Glomerular visceral epithelial cell (primary cell): ENCODE results near the gene HOXB2.

Experiments
- DNase-seq: peaks from one replicate; pipeline ENCODE4 v3.0.0-alpha.2; 2016; ENCODE audit errors: extremely low spot score

HOXB2 gene

DNA sequence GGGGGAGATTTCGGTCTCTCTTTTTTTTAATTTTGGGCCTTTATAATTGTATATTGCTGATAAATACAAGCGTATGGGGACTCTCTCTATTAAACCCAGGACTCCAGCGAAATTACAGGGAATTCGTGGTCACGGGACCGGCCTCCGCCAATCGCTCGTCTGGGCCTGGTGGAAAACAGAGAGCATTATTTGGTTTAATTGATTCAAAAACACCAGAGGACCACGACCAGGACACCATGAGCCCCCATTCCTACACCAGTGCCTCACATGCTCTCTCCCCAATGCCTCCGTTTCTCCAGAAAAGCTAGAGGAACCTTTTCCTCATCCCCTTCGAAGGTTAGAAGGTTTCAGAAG, at the start of gene HOXB2:
TSS of gene HOXB2 (minus strand) at position 88 of the 354 bp plus-strand sequence. CDS start 198 bp downstream, outside the sequence.
- peak; percentile 54 for DNase-seq

GRCh38 chr17:48593840-48594537, 49.1 kb upstream of the HOXB2 start:
- peak; percentile 85 for DNase-seq

DNA sequence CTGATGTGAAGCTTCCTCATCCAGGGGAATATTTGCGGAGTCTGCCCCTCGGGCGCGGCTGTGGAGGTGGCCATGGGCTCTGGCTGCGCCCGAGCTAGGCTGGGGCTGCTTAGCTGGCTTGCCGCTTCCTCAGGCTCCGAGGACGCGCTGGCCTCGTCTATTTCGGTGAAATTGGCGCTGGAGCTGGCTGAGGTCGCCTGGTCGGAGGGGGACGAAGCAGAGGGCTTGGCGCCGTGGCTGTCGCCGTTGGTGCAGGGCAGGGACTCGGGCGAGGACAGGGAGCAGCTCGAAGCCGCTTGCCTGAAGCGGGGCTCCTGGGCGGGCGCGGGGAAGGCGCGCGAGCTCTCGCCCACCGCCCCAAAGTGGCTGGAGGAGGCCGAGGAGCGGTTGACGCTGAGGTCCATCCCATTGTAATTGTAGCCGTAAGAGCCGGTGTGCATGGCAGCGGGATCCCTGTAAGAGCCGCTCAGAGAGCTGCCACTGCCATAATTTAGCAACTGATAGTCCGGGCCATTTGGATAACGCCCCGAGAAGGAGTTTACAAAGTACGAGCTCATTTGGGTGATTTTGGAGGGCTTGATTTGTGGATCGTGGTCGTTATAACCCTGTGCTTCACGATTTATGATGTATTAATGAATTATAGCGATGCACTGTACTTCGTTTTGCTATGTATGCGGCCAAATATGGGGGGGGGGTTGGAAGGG, 48.4 kb upstream of the HOXB2 start, which contains the start of gene HOXB5:
TSS of gene HOXB5 (minus strand) at position 654 of the 704 bp plus-strand sequence. CDS start at position 557, 97 bp downstream.
- DNase-seq, result no peak

- no peak for DNase-seq
These were observed 47.7 kb upstream of the HOXB2 start for GRCh38 chr17:48592577-48592976.

DNA sequence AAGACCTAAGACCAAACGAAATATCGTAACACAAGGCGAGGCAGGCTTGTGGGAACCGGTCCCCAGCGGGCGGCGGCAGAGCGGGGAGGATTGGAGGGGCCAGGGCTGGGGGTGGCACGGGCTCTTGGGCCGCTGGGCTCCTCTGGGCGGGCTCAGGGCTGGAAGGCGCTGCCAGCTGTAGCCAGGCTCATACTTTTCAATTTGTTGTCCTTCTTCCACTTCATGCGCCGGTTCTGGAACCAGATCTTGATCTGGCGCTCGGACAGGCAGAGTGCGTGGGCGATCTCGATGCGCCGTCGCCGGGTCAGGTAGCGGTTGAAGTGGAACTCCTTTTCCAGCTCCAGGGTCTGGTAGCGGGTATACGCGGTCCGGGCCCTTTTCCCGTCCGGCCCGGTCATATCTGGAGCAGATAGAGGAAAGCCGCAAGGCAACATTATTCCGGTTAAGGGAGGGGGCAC, 47.2 kb upstream of the HOXB2 start:
- no peak for DNase-seq

GRCh38 chr17:48591255-48592056, 46.5 kb upstream of the HOXB2 start:
- DNase-seq, result no peak

DNA sequence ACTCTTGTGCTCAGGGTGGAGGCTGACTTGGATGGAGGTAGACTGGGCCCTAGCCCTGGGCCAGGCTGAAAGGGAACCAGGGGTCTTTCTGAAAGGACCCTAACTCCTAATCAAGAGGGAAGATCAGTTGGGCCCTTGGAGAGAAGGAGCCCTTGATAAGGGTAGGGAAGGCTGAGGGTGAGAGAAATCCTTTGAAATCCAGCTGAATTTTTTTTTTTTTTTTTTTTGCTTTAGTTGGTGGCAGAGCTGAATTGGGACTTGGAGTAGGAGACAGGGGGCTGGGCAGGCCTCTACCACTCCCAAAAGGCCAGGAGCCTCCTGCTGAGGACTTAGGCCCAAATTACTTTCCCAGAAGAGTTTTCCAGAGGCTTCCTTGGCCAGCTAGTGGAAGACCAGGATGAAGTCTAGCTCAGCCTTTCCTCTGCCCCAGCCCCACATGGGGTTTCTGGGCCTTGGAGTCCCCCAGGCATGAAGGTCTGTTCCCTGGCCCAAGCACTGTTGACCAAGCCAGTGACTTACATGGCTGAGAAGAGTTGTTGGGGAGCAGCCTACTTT, 45.8 kb upstream of the HOXB2 start:
- DNase-seq, result no peak

DNA sequence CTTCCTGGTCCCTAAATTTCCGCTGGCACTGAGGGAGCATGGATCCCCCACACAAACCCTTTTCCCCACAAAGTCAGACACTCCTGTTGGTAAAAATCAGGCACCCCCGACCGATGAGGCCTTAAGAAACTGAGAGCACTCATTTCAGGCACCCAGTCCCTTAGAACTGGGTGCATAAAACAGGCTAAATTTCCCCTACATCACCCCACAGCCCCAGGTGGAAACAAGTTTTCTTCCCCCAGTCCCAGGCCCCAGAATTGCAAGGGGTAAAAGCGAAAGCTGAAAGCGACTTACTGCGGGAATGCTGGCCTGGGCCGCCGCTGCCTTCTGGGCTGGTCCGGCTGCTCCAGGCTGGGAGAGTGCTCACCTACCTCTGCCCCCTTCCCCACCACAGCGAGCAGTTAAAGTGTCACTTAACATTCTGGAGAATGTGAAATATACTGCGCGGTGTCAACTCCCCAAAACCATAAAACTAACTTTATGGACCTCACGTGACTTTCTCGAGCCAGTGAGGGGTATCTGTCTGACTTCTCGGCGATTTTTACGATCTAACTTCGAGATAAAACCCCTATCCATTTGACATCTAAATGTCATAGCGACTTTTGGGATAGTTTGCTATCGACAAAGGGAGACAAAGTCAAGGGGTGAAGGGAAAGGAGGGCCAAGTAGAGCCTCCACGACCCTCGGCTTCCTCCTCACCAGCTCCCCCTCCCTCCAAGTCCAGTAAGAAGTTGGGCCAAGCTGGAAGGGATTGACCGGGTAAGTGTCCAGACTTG, 45.1 kb upstream of the HOXB2 start, which contains the start of gene HOXB3:
TSS of gene HOXB3 (minus strand) at position 411 of the 776 bp plus-strand sequence. CDS start 37,767 bp downstream, outside the sequence.
- no peak for DNase-seq

DNA sequence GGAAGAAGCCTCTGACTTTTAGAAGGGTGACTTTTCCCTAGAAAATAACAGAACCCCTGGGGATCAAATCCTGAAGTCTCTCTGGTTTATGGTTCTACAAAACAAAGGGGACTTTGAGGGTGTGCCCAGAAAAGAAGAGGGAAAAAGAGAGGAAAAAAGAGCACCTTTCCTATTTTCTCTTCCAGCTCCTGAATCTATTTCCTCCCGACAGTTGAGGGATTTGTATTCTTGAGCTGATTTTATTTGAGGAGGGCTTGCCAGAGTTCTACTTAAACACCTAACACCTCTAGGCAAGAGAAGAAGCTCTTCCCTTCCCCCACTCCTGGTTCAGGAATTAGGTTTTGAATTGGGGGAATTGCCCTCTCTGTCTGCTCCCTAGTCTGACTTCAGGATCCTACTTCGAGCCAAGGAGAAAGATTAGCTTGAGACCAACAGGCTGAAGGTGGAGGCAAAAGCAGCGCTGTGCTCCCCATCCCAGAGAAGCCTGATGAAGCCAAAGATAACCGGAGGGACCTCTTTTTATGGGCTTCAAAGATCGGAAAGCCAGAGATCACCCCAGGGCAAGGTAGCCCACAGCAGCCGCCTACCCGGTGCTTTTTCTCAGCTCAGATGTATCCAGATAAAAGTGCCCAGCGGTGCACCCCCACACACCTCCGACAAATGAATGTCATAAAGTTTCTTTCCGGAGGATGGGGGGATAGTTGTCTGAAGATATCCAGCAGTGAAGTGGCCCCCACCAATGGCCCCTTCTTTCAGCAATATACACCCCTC, 44.3 kb upstream of the HOXB2 start:
- no peak for DNase-seq

GRCh38 chr17:48588528-48588927, 43.6 kb upstream of the HOXB2 start:
- no peak for DNase-seq

DNA sequence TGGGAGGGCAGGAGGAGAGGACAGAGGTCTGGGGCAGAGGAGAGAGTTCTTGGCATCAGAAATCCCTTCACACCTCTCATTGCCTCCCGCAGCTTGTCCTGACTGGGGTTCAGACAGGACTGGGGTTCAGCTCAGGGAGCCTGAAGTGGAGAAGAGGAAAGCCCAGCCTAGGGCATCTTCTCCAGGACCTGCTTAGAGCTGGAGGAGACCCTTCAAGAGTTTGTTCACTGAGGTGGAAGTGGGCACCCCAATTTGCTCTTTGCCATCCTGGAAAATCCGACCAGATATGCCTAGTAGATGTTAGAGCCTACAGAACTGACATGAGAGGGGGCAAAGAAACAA, 43.1 kb upstream of the HOXB2 start:
- no peak for DNase-seq

- no peak for DNase-seq
These were observed 42.6 kb upstream of the HOXB2 start for GRCh38 chr17:48587276-48588073.

DNA sequence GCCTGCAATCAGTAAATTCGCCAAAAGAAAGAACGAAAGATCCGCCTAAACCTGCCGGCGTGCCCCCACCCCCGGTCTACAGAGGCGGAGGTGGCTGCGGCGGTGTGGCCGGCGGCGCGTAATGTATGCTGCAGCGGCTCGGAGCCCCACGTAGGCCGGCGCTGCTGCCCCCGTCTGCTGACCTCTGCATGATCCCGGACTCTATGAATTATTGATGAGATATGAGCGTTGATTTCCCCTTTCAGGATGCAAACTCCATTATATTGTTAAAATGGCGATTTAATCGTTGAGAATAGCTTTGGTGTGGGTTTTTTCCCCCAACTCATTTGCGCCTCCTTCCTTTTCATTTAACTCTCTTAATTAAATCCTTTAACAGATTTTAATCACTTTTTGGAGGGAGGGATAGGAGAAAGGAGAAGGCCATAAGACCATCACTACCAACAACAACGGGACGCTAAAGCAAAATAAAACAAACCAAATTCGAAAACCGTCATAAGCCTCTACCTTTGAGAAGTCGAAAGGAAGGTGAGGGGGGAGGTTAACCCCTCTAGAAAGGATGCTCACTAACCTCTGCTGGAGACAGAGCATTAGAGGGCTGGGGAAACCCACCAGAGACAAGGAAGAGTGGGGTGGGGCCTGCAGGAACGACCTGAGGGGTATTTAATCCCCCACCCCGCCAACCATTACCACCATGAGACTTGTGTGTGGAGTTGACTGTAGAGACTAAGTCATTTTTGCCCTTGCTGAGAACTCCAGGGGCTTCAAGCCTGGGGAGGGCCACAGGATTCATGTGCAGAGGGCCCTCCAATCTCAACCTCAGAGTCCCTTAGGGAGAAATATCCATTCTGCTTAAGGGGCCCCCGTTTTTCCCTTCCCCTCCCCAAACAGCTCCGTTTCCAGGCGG, 41.7 kb upstream of the HOXB2 start:
- DNase-seq, result peak; percentile 59

- DNase-seq, result no peak
These were observed 39.4 kb upstream of the HOXB2 start for GRCh38 chr17:48584223-48584741.

DNA sequence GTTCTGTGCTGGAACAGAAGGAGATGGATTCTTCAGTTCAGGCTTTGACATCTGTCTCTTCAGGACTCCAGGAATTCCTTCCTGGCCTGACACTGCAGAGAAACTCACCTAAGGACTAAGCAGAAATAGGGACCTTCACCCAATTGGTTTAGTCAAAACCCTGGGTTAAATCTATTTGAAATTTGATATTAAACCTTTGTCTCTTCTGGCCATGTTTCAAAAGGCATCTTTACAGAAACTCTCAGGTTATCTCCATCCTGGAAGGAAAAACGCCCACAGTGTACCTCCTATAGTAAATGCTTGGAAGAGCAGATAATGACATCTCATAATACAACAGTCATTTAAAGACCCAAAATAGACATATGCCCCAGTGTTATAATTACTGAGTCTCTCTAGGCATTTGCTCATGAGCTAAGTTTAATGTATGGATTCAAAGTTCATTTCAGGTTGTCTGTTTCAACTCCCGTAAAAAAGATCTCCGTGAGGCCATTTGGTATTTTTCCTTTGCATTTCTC, 38.9 kb upstream of the HOXB2 start:
- DNase-seq, result no peak

DNA sequence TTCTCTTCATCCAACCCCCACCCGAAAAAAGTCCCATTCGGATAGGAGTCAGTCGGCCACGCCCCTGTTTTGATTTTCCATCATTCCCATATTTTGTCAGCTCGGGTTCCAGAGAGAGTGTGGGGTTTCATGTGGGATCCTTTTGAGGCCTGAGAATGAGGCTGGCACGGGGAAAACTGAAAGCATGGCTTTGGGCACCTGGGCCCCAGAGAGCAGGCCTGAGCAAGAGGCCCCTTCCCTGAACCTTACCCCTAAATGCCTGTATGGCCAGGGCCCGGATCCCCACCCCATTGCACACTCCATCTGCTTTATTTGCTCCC, 37.8 kb upstream of the HOXB2 start:
- no peak for DNase-seq

GRCh38 chr17:48579760-48580554, 35.0 kb upstream of the HOXB2 start:
- DNase-seq, result peak; percentile 51

GRCh38 chr17:48579471-48579759, 34.5 kb upstream of the HOXB2 start:
- no peak for DNase-seq
